SU-DHL-6 (cell line): ENCODE results near the gene SLC4A1.

ENCODE experiments used
- H2AFZ ChIP-seq: fragments of 200-600 bp; sonication (generic); 2 replicates; pipeline ENCODE4 v1.6.1; 2014; ENCODE audit warnings: low read depth, mild to moderate bottlenecking, moderate library complexity, mixed read lengths, antibody characterized with exemption, low read length; ENCODE audit not compliant: severe bottlenecking
- H3F3A ChIP-seq: fragments of 200-600 bp; shearing (Covaris generic); 2 replicates; pipeline ENCODE4 v1.6.0; 2016; ENCODE audit warnings: antibody characterized with exemption, mild to moderate bottlenecking; ENCODE audit not compliant: insufficient read depth
- H3K27ac ChIP-seq: fragments of 200-600 bp; sonication (generic); 2 replicates; pipeline ENCODE4 v1.5.1; 2016; ENCODE audit warnings: low read depth, mild to moderate bottlenecking, low read length, moderate library complexity, mixed read lengths
- H3K27me3 ChIP-seq: fragments of 200-600 bp; sonication (generic), shearing (Covaris generic); 2 replicates; pipeline ENCODE4 v1.6.0; 2014; ENCODE audit warnings: mild to moderate bottlenecking, low read length
- H3K36me3 ChIP-seq: fragments of 200-600 bp; sonication (generic); 2 replicates; pipeline ENCODE4 v1.6.1; 2014; ENCODE audit warnings: mild to moderate bottlenecking, low read length, mixed read lengths
- H3K4me2 ChIP-seq: fragments of 300-600, 200-600 bp; shearing (Covaris generic), sonication (generic); 2 replicates; pipeline ENCODE4 v1.6.0; 2014; ENCODE audit warnings: low read length, low read depth, mild to moderate bottlenecking; ENCODE audit not compliant: poor library complexity, severe bottlenecking
- H3K4me3 ChIP-seq: fragments of 200-600 bp; sonication (generic); 2 replicates; pipeline ENCODE4 v1.5.1; 2014; ENCODE audit warnings: antibody characterized with exemption, low read length, mild to moderate bottlenecking, mixed read lengths; ENCODE audit not compliant: insufficient read depth, poor library complexity, severe bottlenecking
- H3K79me2 ChIP-seq: fragments of 200-600 bp; sonication (generic); 2 replicates; pipeline ENCODE4 v1.6.1; 2014; ENCODE audit warnings: mild to moderate bottlenecking, low read length, moderate library complexity; ENCODE audit not compliant: insufficient read depth
- H3K9ac ChIP-seq: fragments of 200-600 bp; sonication (generic); 2 replicates; pipeline ENCODE4 v1.7.0; 2014; ENCODE audit warnings: mild to moderate bottlenecking, low read length
- H3K9me2 ChIP-seq: fragments of 200-600 bp; sonication (generic); replicated peaks from 2 replicates; pipeline ENCODE4 v1.6.1; 2014; ENCODE audit warnings: low read length; ENCODE audit not compliant: insufficient read depth
- H3K9me3 ChIP-seq: fragments of 200-600 bp; sonication (generic); 2 replicates; pipeline ENCODE4 v1.6.1; 2014; ENCODE audit warnings: low read length, mixed read lengths; ENCODE audit not compliant: insufficient read depth
- H4K20me1 ChIP-seq: fragments of 200-600 bp; sonication (generic); 2 replicates; pipeline ENCODE4 v1.6.1; 2014; ENCODE audit warnings: low read depth, mild to moderate bottlenecking, antibody characterized with exemption, low read length, moderate library complexity, mixed read lengths
- CTCF ChIP-seq: fragments of 200-600 bp; sonication (generic); IDR thresholded peaks from one replicate; pipeline ENCODE4 v1.5.1; 2017; ENCODE audit warnings: antibody characterized with exemption, mild to moderate bottlenecking, low read length, moderate library complexity; ENCODE audit not compliant: insufficient read depth, poor library complexity, severe bottlenecking
- EZH2phosphoT487 ChIP-seq: fragments of 200-600 bp; sonication (generic), shearing (Covaris generic); conservative IDR thresholded peaks from 2 replicates; pipeline ENCODE4 v1.6.1; 2018; ENCODE audit warnings: mild to moderate bottlenecking, antibody characterized with exemption, low read length, moderate library complexity, mixed read lengths

Gene SLC4A1

GRCh38 chr17:44207319-44207718 is 60.6 kb downstream of the SLC4A1 start:
- Histone ChIP-seq H3K79me2 (peaks cover 7% of the 10 kb centered on the region; the same call in 1 of the 2 replicates), H3F3A (peaks cover 28% of the 10 kb centered on the region), H3K36me3 (peaks cover 11% of the 10 kb centered on the region; the same call in 1 of the 2 replicates), H3K4me3 (no peak overlapping the region), H3K27ac (no peak overlapping the region), H3K9me2 (no peaks in the 10 kb centered on the region), H3K9ac (no peak overlapping the region), H3K27me3 (no peaks in the 10 kb centered on the region), H4K20me1 (no peaks in the 10 kb centered on the region), H3K9me3 (no peaks in the 10 kb centered on the region), H2AFZ (no peak overlapping the region), H3K4me2 (no peak overlapping the region)
- TF ChIP-seq EZH2phosphoT487 (no peak), CTCF (no peak)

GRCh38 chr17:44206825-44207155 is 61.1 kb downstream of the SLC4A1 start:
- peaks cover 31% of the 10 kb centered on the region for H3F3A ChIP-seq
- H3K27me3 ChIP-seq = no peaks in the 10 kb centered on the region

GRCh38 chr17:44205962-44206824 is 61.7 kb downstream of the SLC4A1 start:
- Histone ChIP-seq H3K9me2 (no peaks in the 10 kb centered on the region), H4K20me1 (no peaks in the 10 kb centered on the region), H3K9me3 (no peaks in the 10 kb centered on the region), H3K9ac (no peak overlapping the region), H3K36me3 (peaks cover 11% of the 10 kb centered on the region; the same call in 1 of the 2 replicates), H3F3A (peaks cover 32% of the 10 kb centered on the region), H3K4me3 (no peak overlapping the region), H2AFZ (no peak overlapping the region), H3K27me3 (no peaks in the 10 kb centered on the region), H3K4me2 (no peak overlapping the region), H3K79me2 (peaks cover 7% of the 10 kb centered on the region; the same call in 1 of the 2 replicates), H3K27ac (no peak overlapping the region)
- TF ChIP-seq EZH2phosphoT487 (no peak), CTCF (peak; percentile 14)

More at GRCh38 chr17:44206825-44207155, 61.1 kb downstream of the SLC4A1 start:
- H2AFZ ChIP-seq = no peak overlapping the region
- peaks cover 7% of the 10 kb centered on the region; the same call in 1 of the 2 replicates for H3K79me2 ChIP-seq
- H3K4me2 ChIP-seq = no peak overlapping the region
- no peak overlapping the region for H3K27ac ChIP-seq
- peaks cover 11% of the 10 kb centered on the region; the same call in 1 of the 2 replicates for H3K36me3 ChIP-seq
- no peak overlapping the region for H3K4me3 ChIP-seq
- H4K20me1 ChIP-seq = no peaks in the 10 kb centered on the region
- no peak for TF ChIP-seq CTCF
- TF ChIP-seq EZH2phosphoT487 = no peak
- no peaks in the 10 kb centered on the region for H3K9me3 ChIP-seq
- H3K9ac ChIP-seq = no peak overlapping the region
- H3K9me2 ChIP-seq = no peaks in the 10 kb centered on the region
